Measurements from ENCODE around the gene SLC25A45.

- TF ChIP-seq CTCF (conservative IDR thresholded peaks at IDR 0.05; ENCODE audit: low read depth in 2 of 2) (no peak), POLR2AphosphoS5 (IDR thresholded peaks at IDR 0.05; ENCODE audit: low read depth) (no peak), EZH2 (IDR thresholded peaks at IDR 0.05; ENCODE audit: low read depth, unreplicated experiment) (no peak), REST (IDR thresholded peaks at IDR 0.05; ENCODE audit: unreplicated experiment) (no peak), ZNF331 (CRISPR knock-in tag; IDR thresholded peaks at IDR 0.05; ENCODE audit: low read depth) (no peak), CREB1 (CRISPR knock-in tag; IDR thresholded peaks at IDR 0.05; ENCODE audit: low read depth) (no peak), STAT1 (IDR thresholded peaks at IDR 0.05; ENCODE audit: unreplicated experiment) (no peak), JUNB (IDR thresholded peaks at IDR 0.05; ENCODE audit: unreplicated experiment) (no peak), EZH2phosphoT487 (IDR thresholded peaks at IDR 0.05; ENCODE audit: unreplicated experiment) (no peak), ETS1 (IDR thresholded peaks at IDR 0.05) (no peak)
These were observed 1.3 kb upstream of the SLC25A45 start for GRCh38 chr11:65383778-65384177.

Measured in GM23338 (cell line).